Measurements from ENCODE around the gene ZNF862.

GRCh38 chr7:149811221-149811620 lies 27.0 kb upstream of the ZNF862 start:
- TF ChIP-seq CTCF (IDR thresholded peaks at IDR 0.05) (peak in 2 of 6 experiments; percentile 14 to 33), POLR2A (IDR thresholded peaks at IDR 0.05) (no peak)

Measured in Peyer's patch (tissue), 4 donors.